ENCODE data around the gene SLC16A4.

Gene SLC16A4

DNA sequence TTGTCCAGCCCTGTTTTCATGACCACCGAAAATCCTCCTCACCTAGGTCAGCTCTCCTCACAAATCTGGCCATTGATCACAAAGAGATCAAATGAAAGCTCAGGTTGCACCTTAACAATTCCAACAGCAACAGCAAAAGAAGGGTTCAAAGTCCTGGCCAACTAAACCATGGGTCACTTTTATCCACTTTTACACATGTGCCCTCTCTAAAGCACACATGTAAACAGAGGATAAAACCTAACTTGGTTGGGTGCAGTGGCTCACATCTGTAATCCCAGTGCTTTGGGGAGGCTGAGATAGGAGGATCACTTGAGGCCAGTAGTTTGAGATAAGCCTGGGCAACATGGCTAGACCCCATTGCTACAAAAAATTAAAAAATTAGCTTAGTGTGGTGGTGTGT lies 55.6 kb downstream of the SLC16A4 start:
- no peak for DNase-seq (ENCODE audit: low read depth, low spot score)
- ChIA-PET POLR2A (interaction anchor here (0.6 kb wide), 1 partner anchor 144 kb away, joined by 3 read pairs; no protein-coding TSS in a partner anchor), CTCF (interaction anchor here (0.8 to 11.4 kb wide), 9 partner anchors 11 to 161 kb away, joined by 3 to 150 read pairs (median 12); partner anchors contain the start of gene KCNC4)
- TF ChIP-seq, protein P1, sequence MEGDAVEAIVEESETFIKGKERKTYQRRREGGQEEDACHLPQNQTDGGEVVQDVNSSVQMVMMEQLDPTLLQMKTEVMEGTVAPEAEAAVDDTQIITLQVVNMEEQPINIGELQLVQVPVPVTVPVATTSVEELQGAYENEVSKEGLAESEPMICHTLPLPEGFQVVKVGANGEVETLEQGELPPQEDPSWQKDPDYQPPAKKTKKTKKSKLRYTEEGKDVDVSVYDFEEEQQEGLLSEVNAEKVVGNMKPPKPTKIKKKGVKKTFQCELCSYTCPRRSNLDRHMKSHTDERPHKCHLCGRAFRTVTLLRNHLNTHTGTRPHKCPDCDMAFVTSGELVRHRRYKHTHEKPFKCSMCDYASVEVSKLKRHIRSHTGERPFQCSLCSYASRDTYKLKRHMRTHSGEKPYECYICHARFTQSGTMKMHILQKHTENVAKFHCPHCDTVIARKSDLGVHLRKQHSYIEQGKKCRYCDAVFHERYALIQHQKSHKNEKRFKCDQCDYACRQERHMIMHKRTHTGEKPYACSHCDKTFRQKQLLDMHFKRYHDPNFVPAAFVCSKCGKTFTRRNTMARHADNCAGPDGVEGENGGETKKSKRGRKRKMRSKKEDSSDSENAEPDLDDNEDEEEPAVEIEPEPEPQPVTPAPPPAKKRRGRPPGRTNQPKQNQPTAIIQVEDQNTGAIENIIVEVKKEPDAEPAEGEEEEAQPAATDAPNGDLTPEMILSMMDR (IDR thresholded peaks at IDR 0.05; ENCODE audit: insufficient read depth, low read length, missing control alignments) = no peak
- H3K4me3 ChIP-seq (ENCODE audit: low read depth, low read length) = no peak overlapping the region

DNA sequence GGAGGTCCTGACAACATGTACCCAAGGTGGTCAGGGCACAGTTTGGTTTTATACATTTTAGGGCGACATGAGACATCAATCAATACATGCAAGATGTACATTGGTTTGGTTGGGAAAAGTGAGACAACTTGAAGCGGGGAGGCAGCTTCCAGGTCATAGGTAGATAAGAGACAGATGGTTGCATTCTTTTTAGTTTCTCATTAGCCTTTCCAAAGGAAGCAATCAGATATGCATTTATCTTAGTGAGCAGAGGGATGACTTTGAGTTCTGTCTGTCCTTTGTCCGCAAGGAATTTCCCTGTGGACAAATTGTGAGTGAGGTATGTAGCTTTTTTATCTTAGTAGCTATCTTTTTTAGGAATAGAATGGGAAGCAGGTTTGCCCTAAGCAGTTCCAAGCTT lies 62.1 kb downstream of the SLC16A4 start:
- no peak overlapping the region for H3K4me3 ChIP-seq (ENCODE audit: low read depth, low read length)
- ChIA-PET POLR2A (no interaction called here), CTCF (interaction anchor here (3.0 to 7.5 kb wide), 4 partner anchors 10 to 132 kb away, joined by 12 to 48 read pairs (median 32); partner anchors contain the start of gene RBM15)
- TF ChIP-seq, protein P1 (IDR thresholded peaks at IDR 0.05; ENCODE audit: insufficient read depth, low read length, missing control alignments) = no peak
- no peak for DNase-seq (ENCODE audit: low read depth, low spot score)

DNA sequence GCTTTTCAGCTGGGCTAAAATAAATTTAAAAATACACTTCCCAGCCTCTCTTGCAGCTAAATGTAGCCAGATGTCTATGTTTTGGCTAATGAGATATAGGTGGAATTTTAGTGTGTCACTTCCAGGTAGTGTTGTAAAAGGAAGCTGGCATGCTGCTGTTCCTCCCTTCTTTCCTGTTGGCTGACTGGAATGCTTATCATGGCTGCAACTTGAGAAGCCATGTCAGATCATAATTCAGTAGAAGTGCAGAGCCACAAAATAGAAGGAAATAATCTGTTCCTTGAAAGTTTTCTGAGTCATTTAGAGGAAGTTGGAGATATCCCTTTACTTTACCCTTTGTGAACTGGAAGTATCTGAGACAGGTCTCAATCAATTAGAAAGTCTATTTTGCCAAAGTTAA lies 62.6 kb downstream of the SLC16A4 start:
- TF ChIP-seq, protein P1 (IDR thresholded peaks at IDR 0.05; ENCODE audit: insufficient read depth, low read length, missing control alignments) = no peak
- POLR2A ChIA-PET = no interaction called here
- CTCF ChIA-PET = interaction anchor here (0.6 to 7.5 kb wide), 5 partner anchors 10 to 132 kb away, joined by 3 to 48 read pairs (median 25); partner anchors contain the start of gene RBM15
- DNase-seq (ENCODE audit: low read depth, low spot score) = no peak
- no peak overlapping the region for H3K4me3 ChIP-seq (ENCODE audit: low read depth, low read length)

DNA sequence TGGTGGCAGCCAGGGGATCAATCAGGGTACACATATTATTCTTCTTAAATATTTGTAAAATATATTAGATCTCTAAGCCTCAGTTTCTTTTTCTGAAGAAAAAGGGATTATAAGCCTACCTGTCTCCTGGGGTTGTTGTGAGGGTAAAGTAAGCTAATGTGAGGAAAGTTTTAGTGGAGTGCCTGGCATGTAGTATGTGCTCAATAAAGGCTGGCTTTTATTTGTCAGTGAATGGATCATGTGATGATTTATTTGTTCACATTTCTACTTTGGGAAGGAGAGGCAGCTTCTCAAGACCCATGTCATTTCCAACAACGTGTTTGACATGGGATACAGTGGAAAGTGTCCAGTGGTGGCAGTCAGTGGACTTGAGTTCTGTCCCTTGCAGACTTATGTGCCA lies 64.0 kb downstream of the SLC16A4 start:
- CTCF ChIA-PET = interaction anchor here (0.7 to 7.5 kb wide), 6 partner anchors 9 to 133 kb away, joined by 3 to 48 read pairs (median 19); partner anchors contain the start of gene RBM15
- DNase-seq (ENCODE audit: low read depth, low spot score) = no peak
- TF ChIP-seq, protein P1 (IDR thresholded peaks at IDR 0.05; ENCODE audit: insufficient read depth, low read length, missing control alignments) = no peak
- H3K4me3 ChIP-seq (ENCODE audit: low read depth, low read length) = no peak overlapping the region
- POLR2A ChIA-PET = no interaction called here

DNA sequence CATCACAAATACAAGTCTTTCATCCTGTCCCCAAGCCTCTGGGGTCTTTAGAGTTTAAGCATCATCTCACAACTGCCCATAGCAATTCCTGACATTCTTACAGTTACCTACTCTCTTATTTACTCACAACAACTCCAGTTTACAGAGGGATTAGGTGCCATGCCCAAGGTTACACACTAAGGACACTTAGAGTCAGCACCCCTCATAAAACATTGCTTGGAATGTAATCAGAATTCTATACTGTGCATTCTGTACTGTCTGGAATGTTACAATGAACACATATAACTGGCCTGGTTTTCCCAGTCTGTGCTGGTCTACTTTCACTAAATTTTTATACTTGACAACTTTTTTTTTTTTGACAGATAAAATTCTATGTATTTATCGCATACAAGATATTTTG lies 66.2 kb downstream of the SLC16A4 start:
- no peak overlapping the region for H3K4me3 ChIP-seq (ENCODE audit: low read depth, low read length)
- CTCF ChIA-PET = interaction anchor here (1.0 to 7.5 kb wide), 9 partner anchors 11 to 135 kb away, joined by 3 to 38 read pairs (median 5); partner anchors contain the start of gene RBM15
- POLR2A ChIA-PET = no interaction called here
- no peak for DNase-seq (ENCODE audit: low read depth, low spot score)
- TF ChIP-seq, protein P1 (IDR thresholded peaks at IDR 0.05; ENCODE audit: insufficient read depth, low read length, missing control alignments) = no peak

DNA sequence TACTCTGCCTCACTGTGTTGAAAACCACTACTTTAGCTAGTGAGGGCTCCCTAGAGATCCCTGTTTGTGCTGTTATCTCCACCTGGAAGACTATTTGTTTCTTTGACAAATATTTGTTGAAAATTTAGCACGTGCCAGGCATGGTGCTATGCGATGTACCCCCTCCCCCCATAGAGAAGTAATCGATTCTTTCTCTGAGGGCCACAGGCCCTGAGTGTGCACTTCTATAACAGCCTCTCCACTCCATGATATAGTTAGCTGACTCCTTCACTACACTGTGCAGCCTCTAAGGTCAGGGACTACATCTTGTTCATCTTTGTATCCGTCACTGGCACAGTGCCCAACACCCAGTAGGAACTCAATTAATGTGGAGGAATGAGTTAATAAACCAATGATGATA lies 69.0 kb downstream of the SLC16A4 start:
- H3K4me3 ChIP-seq (ENCODE audit: low read depth, low read length) = no peak overlapping the region
- POLR2A ChIA-PET = no interaction called here
- TF ChIP-seq, protein P1 (IDR thresholded peaks at IDR 0.05; ENCODE audit: insufficient read depth, low read length, missing control alignments) = no peak
- DNase-seq (ENCODE audit: low read depth, low spot score) = no peak
- CTCF ChIA-PET = interaction anchor here (1.1 to 26.1 kb wide), 8 partner anchors 8 to 268 kb away, joined by 3 to 828 read pairs (median 4); no protein-coding TSS in a partner anchor

Measured in AG04449 (cell line).